WTC11 (cell line): ENCODE measurements around the gene PF4V1. TPM values are rescaled to one million over a fixed set of nuclear protein-coding genes. Genes with fewer than 3 reads are reported as not detected.

Experiments
- ATAC-seq: fragments of 200-7000 bp; cut with Tn5 transposase; 2 replicates; pipeline ENCODE4 v1.10.0; 2021; ENCODE audit warnings: mild to moderate bottlenecking, moderate library complexity
- CTCF ChIA-PET: fragments of 300-600 bp; sonication (Branson Sonifier 250); formaldehyde crosslinking; loops from one replicate; lab custom pipeline; 2021; ENCODE audit warnings: antibody characterized with exemption; lab: Charles Lee
- POLR2A ChIA-PET: fragments of 350-600 bp; sonication (Branson Sonifier 250); formaldehyde crosslinking; loops from one replicate; lab custom pipeline; 2021; ENCODE audit warnings: antibody characterized with exemption; lab: Charles Lee
- DNase-seq: peaks from one replicate; pipeline ENCODE4 v3.0.0; 2021; ENCODE audit warnings: low spot score
- H3K27ac Mint-ChIP-seq: 2 replicates; pipeline ENCODE4 v1.8.0; 2021; ENCODE audit warnings: mixed read lengths
- H3K27me3 Mint-ChIP-seq: 2 replicates; pipeline ENCODE4 v1.8.0; 2021; ENCODE audit warnings: low read depth, mild to moderate bottlenecking, moderate library complexity, mixed read lengths
- H3K36me3 Mint-ChIP-seq: 2 replicates; pipeline ENCODE4 v1.8.0; 2021; ENCODE audit warnings: mixed read lengths
- H3K4me1 Mint-ChIP-seq: 2 replicates; pipeline ENCODE4 v1.8.0; 2022; ENCODE audit warnings: mixed read lengths
- H3K4me3 Mint-ChIP-seq: 2 replicates; pipeline ENCODE4 v1.8.0; 2021; ENCODE audit warnings: mild to moderate bottlenecking, moderate library complexity, mixed read lengths
- H3K9me3 Mint-ChIP-seq: 2 replicates; pipeline ENCODE4 v1.8.0; 2021; ENCODE audit warnings: mixed read lengths
- AR ChIP-seq: fragments of 250-450 bp; sonication (Bioruptor Pico); IDR thresholded peaks from 2 replicates; pipeline ENCODE4 v1.9.0; 2021; ENCODE audit warnings: mild to moderate bottlenecking
- ESRRA ChIP-seq: sonication (generic); formaldehyde crosslinking; IDR thresholded peaks from 2 replicates; pipeline ENCODE4 v1.8.1; 2022; ENCODE audit warnings: mild to moderate bottlenecking, missing genetic modification reagents, borderline replicate concordance
- FOXK1 ChIP-seq: sonication (generic); formaldehyde crosslinking; IDR thresholded peaks from 2 replicates; pipeline ENCODE4 v1.8.0; 2022; ENCODE audit warnings: mild to moderate bottlenecking, moderate library complexity, missing genetic modification reagents
- FOXP4 ChIP-seq: sonication (generic); formaldehyde crosslinking; IDR thresholded peaks from 2 replicates; pipeline ENCODE4 v1.8.0; 2022; ENCODE audit warnings: mild to moderate bottlenecking, missing genetic modification reagents
- HMGA2 ChIP-seq: fragments of 250-450 bp; sonication (Bioruptor Pico); IDR thresholded peaks from 2 replicates; pipeline ENCODE4 v1.4.0; 2021; ENCODE audit warnings: mild to moderate bottlenecking, moderate library complexity
- IRF1 ChIP-seq: sonication (generic); formaldehyde crosslinking; IDR thresholded peaks from 2 replicates; pipeline ENCODE4 v1.8.0; 2023; ENCODE audit warnings: missing genetic modification reagents
- KAT7 ChIP-seq: sonication (generic); formaldehyde crosslinking; IDR thresholded peaks from 2 replicates; pipeline ENCODE4 v1.8.1; 2023; ENCODE audit warnings: missing genetic modification reagents, mild to moderate bottlenecking, borderline replicate concordance
- MYBL2 ChIP-seq: sonication (generic); formaldehyde crosslinking; IDR thresholded peaks from 2 replicates; pipeline ENCODE4 v1.8.1; 2023; ENCODE audit warnings: mild to moderate bottlenecking, moderate library complexity, missing genetic modification reagents
- NFATC4 ChIP-seq: fragments of 250-450 bp; sonication (Bioruptor Pico); IDR thresholded peaks from 2 replicates; pipeline ENCODE4 v1.9.0; 2021; ENCODE audit warnings: mild to moderate bottlenecking
- NFYB ChIP-seq: sonication (generic); formaldehyde crosslinking; conservative IDR thresholded peaks from 2 replicates; pipeline ENCODE4 v1.8.0; 2022; ENCODE audit warnings: low read depth, missing genetic modification reagents
- NR2C2 ChIP-seq: sonication (generic); formaldehyde crosslinking; IDR thresholded peaks from 2 replicates; pipeline ENCODE4 v1.8.0; 2022; ENCODE audit warnings: mild to moderate bottlenecking, missing genetic modification reagents
- NR3C1 ChIP-seq: sonication (generic); formaldehyde crosslinking; conservative IDR thresholded peaks from 2 replicates; pipeline ENCODE4 v1.8.1; 2023; ENCODE audit warnings: low read depth, mild to moderate bottlenecking, missing genetic modification reagents
- PRDM15 ChIP-seq: sonication (generic); formaldehyde crosslinking; IDR thresholded peaks from 2 replicates; pipeline ENCODE4 v1.8.0; 2022; ENCODE audit warnings: missing genetic modification reagents
- RORB ChIP-seq: fragments of 250-450 bp; sonication (Bioruptor Pico); IDR thresholded peaks from 2 replicates; pipeline ENCODE4 v1.9.0; 2021; ENCODE audit warnings: mild to moderate bottlenecking
- SMAD3 ChIP-seq: sonication (generic); formaldehyde crosslinking; IDR thresholded peaks from 2 replicates; pipeline ENCODE4 v1.8.0; 2022; ENCODE audit warnings: missing genetic modification reagents, mild to moderate bottlenecking, borderline replicate concordance
- STAT6 ChIP-seq: sonication (generic); formaldehyde crosslinking; conservative IDR thresholded peaks from 2 replicates; pipeline ENCODE4 v1.8.1; 2023; ENCODE audit warnings: mild to moderate bottlenecking, low read depth, missing genetic modification reagents, moderate library complexity
- TEAD1 ChIP-seq: sonication (generic); formaldehyde crosslinking; IDR thresholded peaks from 2 replicates; pipeline ENCODE4 v1.8.0; 2022; ENCODE audit warnings: mild to moderate bottlenecking, missing genetic modification reagents
- TP53 ChIP-seq: sonication (generic); formaldehyde crosslinking; IDR thresholded peaks from 2 replicates; pipeline ENCODE4 v1.8.1; 2023; ENCODE audit warnings: mild to moderate bottlenecking, missing genetic modification reagents
- USF2 ChIP-seq: sonication (generic); formaldehyde crosslinking; IDR thresholded peaks from 2 replicates; pipeline ENCODE4 v1.8.1; 2023; ENCODE audit warnings: mild to moderate bottlenecking, missing genetic modification reagents, moderate library complexity
- ZNF138 ChIP-seq: sonication (generic); formaldehyde crosslinking; conservative IDR thresholded peaks from 2 replicates; pipeline ENCODE4 v1.8.1; 2022; ENCODE audit warnings: mild to moderate bottlenecking, moderate library complexity, missing genetic modification reagents
- ZNF232 ChIP-seq: sonication (generic); formaldehyde crosslinking; IDR thresholded peaks from 2 replicates; pipeline ENCODE4 v1.8.0; 2022; ENCODE audit warnings: mild to moderate bottlenecking, missing genetic modification reagents
- ZNF263 ChIP-seq: sonication (generic); formaldehyde crosslinking; IDR thresholded peaks from 2 replicates; pipeline ENCODE4 v1.8.1; 2022; ENCODE audit warnings: low read depth, mild to moderate bottlenecking, moderate library complexity, missing genetic modification reagents
- ZNF317 ChIP-seq: sonication (generic); formaldehyde crosslinking; IDR thresholded peaks from 2 replicates; pipeline ENCODE4 v1.8.1; 2023; ENCODE audit warnings: low read depth, mild to moderate bottlenecking, moderate library complexity, missing genetic modification reagents, borderline replicate concordance
- ZNF396 ChIP-seq: fragments of 250-450 bp; sonication (Bioruptor Pico); IDR thresholded peaks from 2 replicates; pipeline ENCODE4 v1.8.0; 2021; ENCODE audit warnings: mild to moderate bottlenecking, moderate library complexity, borderline replicate concordance
- ZNF416 ChIP-seq: fragments of 250-450 bp; sonication (Bioruptor Pico); IDR thresholded peaks from 2 replicates; pipeline ENCODE4 v1.9.0; 2021; ENCODE audit warnings: mild to moderate bottlenecking, inconsistent platforms
- total RNA-seq: library from RNA; stranded (reverse); gene quantifications from 3 replicates; pipeline ENCODE4 v1.2.3, GENCODE V29; 2021

The PF4V1 gene
- total RNA-seq, 1 experiment from 2014 or later: not detected

- no peak overlapping the region for H3K27ac Mint-ChIP-seq
- DNase-seq (no peak), ATAC-seq (no peak)
- no peak overlapping the region for H3K4me3 Mint-ChIP-seq
- H3K4me1 Mint-ChIP-seq: peaks cover 20% of the 10 kb centered on the region
- no peaks in the 10 kb centered on the region for H3K36me3 Mint-ChIP-seq
- ChIA-PET CTCF (interaction anchor here (0.6 kb wide), 1 partner anchor 20 kb away, joined by 3 read pairs; no protein-coding TSS in a partner anchor), POLR2A (no interaction called here)
- peaks cover 32% of the 10 kb centered on the region for H3K27me3 Mint-ChIP-seq
- TF ChIP-seq KAT7 (CRISPR knock-in tag) (no peak), TP53 (CRISPR knock-in tag) (no peak), SMAD3 (no peak), NFYB (CRISPR knock-in tag) (no peak), ESRRA (no peak), MYBL2 (CRISPR knock-in tag) (no peak), RORB (no peak), TEAD1 (CRISPR knock-in tag) (no peak), HMGA2 (CRISPR knock-in tag) (no peak), ZNF138 (CRISPR knock-in tag) (no peak), NFATC4 (CRISPR knock-in tag) (no peak), NR2C2 (CRISPR knock-in tag) (no peak), FOXK1 (CRISPR knock-in tag) (no peak), ZNF396 (no peak), IRF1 (CRISPR knock-in tag) (no peak), NR3C1 (CRISPR knock-in tag) (no peak), STAT6 (CRISPR knock-in tag) (no peak), USF2 (no peak)
- no peaks in the 10 kb centered on the region for H3K9me3 Mint-ChIP-seq
Measured at GRCh38 chr4:73866246-73866645, 13.2 kb downstream of the PF4V1 start.

- ATAC-seq (peak; percentile 43), DNase-seq (no peak)
- ChIA-PET POLR2A (interaction anchor here (1.3 kb wide), 1 partner anchor 31 kb away, joined by 3 read pairs; the partner anchor contains the start of gene CXCL6), CTCF (interaction anchor here (0.7 to 2.7 kb wide), 14 partner anchors 8 to 304 kb away, joined by 3 to 21 read pairs (median 4); partner anchors contain the start of genes CXCL3, CXCL5, CXCL6 and PF4)
- Mint-ChIP-seq H3K36me3 (no peaks in the 10 kb centered on the region), H3K4me1 (peaks cover 20% of the 10 kb centered on the region), H3K27me3 (peaks cover 35% of the 10 kb centered on the region), H3K4me3 (peak overlapping the region; percentile 83; the same call in 1 of the 2 replicates), H3K27ac (peak overlapping the region; percentile 50; the same call in 1 of the 2 replicates), H3K9me3 (no peaks in the 10 kb centered on the region)
- TF ChIP-seq AR (CRISPR knock-in tag) (no peak), FOXP4 (CRISPR knock-in tag) (no peak), ZNF416 (CRISPR knock-in tag) (no peak), PRDM15 (CRISPR knock-in tag) (no peak), ZNF263 (CRISPR knock-in tag) (no peak), ZNF317 (no peak), ZNF232 (no peak)
Measured at GRCh38 chr4:73867783-73868182, 14.7 kb downstream of the PF4V1 start.
